ENCODE measurements around the gene ABCD2.

ABCD2 gene

GRCh38 chr12:39611818-39612217 is 7.8 kb downstream of the ABCD2 start:
- Histone ChIP-seq H2AFZ (ENCODE audit: low read length) (no peak overlapping the region), H3K4me3 (ENCODE audit: low read length, poor library complexity, severe bottlenecking) (no peak overlapping the region), H3K9me2 (replicated peaks; ENCODE audit: low read depth, low read length) (no peaks in the 10 kb centered on the region), H3K9me3 (ENCODE audit: insufficient read depth, low read depth, low read length) (no peaks in the 10 kb centered on the region), H3K36me3 (ENCODE audit: insufficient read depth, low read length) (no peaks in the 10 kb centered on the region), H3F3A (ENCODE audit: low read depth) (no peaks in the 10 kb centered on the region), H3K79me2 (ENCODE audit: insufficient read depth, low read length) (no peaks in the 10 kb centered on the region), H3K27me3 (ENCODE audit: insufficient read depth, low read length, poor library complexity, severe bottlenecking) (no peaks in the 10 kb centered on the region), H4K20me1 (ENCODE audit: insufficient read depth, low read length, poor library complexity, severe bottlenecking) (no peaks in the 10 kb centered on the region), H3K4me2 (ENCODE audit: low read depth, low read length, poor library complexity, severe bottlenecking) (no peak overlapping the region), H3K4me1 (ENCODE audit: insufficient read depth, low read length, poor library complexity, severe bottlenecking) (peaks cover 8% of the 10 kb centered on the region), H3K9ac (ENCODE audit: low read depth, low read length, poor library complexity, severe bottlenecking) (no peak overlapping the region)
- TF ChIP-seq EZH2phosphoT487 (IDR thresholded peaks at IDR 0.05; ENCODE audit: borderline replicate concordance) = no peak
- TF ChIP-seq CTCF (conservative IDR thresholded peaks at IDR 0.05; ENCODE audit: low read length) = no peak

- Histone ChIP-seq H3K79me2 (ENCODE audit: insufficient read depth, low read length) (no peaks in the 10 kb centered on the region), H2AFZ (ENCODE audit: low read length) (no peak overlapping the region; the same call in 1 of the 2 replicates), H3K9me2 (replicated peaks; ENCODE audit: low read depth, low read length) (no peaks in the 10 kb centered on the region), H3K4me2 (ENCODE audit: low read depth, low read length, poor library complexity, severe bottlenecking) (no peak overlapping the region), H3K27me3 (ENCODE audit: insufficient read depth, low read length, poor library complexity, severe bottlenecking) (no peaks in the 10 kb centered on the region), H3K4me3 (ENCODE audit: low read length, poor library complexity, severe bottlenecking) (no peak overlapping the region), H4K20me1 (ENCODE audit: insufficient read depth, low read length, poor library complexity, severe bottlenecking) (no peaks in the 10 kb centered on the region), H3K9me3 (ENCODE audit: insufficient read depth, low read depth, low read length) (no peaks in the 10 kb centered on the region), H3K4me1 (ENCODE audit: insufficient read depth, low read length, poor library complexity, severe bottlenecking) (no peaks in the 10 kb centered on the region), H3K36me3 (ENCODE audit: insufficient read depth, low read length) (no peaks in the 10 kb centered on the region), H3K9ac (ENCODE audit: low read depth, low read length, poor library complexity, severe bottlenecking) (no peak overlapping the region), H3F3A (ENCODE audit: low read depth) (no peaks in the 10 kb centered on the region)
- no peak for TF ChIP-seq EZH2phosphoT487 (IDR thresholded peaks at IDR 0.05; ENCODE audit: borderline replicate concordance)
- no peak for TF ChIP-seq CTCF (conservative IDR thresholded peaks at IDR 0.05; ENCODE audit: low read length)
Observed at GRCh38 chr12:39610436-39611025, 9.1 kb downstream of the ABCD2 start.

- Histone ChIP-seq H3K79me2 (ENCODE audit: insufficient read depth, low read length) (no peaks in the 10 kb centered on the region), H3K4me2 (ENCODE audit: low read depth, low read length, poor library complexity, severe bottlenecking) (no peak overlapping the region), H3K9me2 (replicated peaks; ENCODE audit: low read depth, low read length) (no peaks in the 10 kb centered on the region), H3K27me3 (ENCODE audit: insufficient read depth, low read length, poor library complexity, severe bottlenecking) (no peaks in the 10 kb centered on the region), H3K4me3 (ENCODE audit: low read length, poor library complexity, severe bottlenecking) (no peak overlapping the region), H3K4me1 (ENCODE audit: insufficient read depth, low read length, poor library complexity, severe bottlenecking) (no peaks in the 10 kb centered on the region), H3K9me3 (ENCODE audit: insufficient read depth, low read depth, low read length) (no peaks in the 10 kb centered on the region), H3F3A (ENCODE audit: low read depth) (no peaks in the 10 kb centered on the region), H3K36me3 (ENCODE audit: insufficient read depth, low read length) (no peaks in the 10 kb centered on the region), H2AFZ (ENCODE audit: low read length) (no peak overlapping the region), H4K20me1 (ENCODE audit: insufficient read depth, low read length, poor library complexity, severe bottlenecking) (no peaks in the 10 kb centered on the region), H3K9ac (ENCODE audit: low read depth, low read length, poor library complexity, severe bottlenecking) (no peak overlapping the region)
- TF ChIP-seq EZH2phosphoT487 (IDR thresholded peaks at IDR 0.05; ENCODE audit: borderline replicate concordance) = no peak
- TF ChIP-seq CTCF (conservative IDR thresholded peaks at IDR 0.05; ENCODE audit: low read length) = no peak
Observed at GRCh38 chr12:39606712-39607423, 12.7 kb downstream of the ABCD2 start.

Measured in Loucy (cell line).